Bronchial epithelial cell (primary cell): ENCODE data around the gene MLIP. TPM values are rescaled to one million over a fixed set of nuclear protein-coding genes. Genes with fewer than 3 reads are reported as not detected.

Experiments used
- DNase-seq: peaks from one replicate; pipeline ENCODE4 v3.0.0-alpha.2; 2010; ENCODE audit warnings: low read depth
- FAIRE-seq: peaks from 2 replicates; lab custom pipeline; 2011; peaks lifted over from hg19 to GRCh38; lab: Jason Lieb, UNC
- H3K27me3 ChIP-seq: 2 replicates; pipeline ENCODE4 v1.5.1; 2011; ENCODE audit warnings: low read length; ENCODE audit not compliant: control insufficient read depth, insufficient read depth
- H3K36me3 ChIP-seq: 2 replicates; pipeline ENCODE4 v1.5.1; 2011; ENCODE audit warnings: low read length; ENCODE audit not compliant: control insufficient read depth, insufficient read depth
- H3K4me3 ChIP-seq: 2 replicates; pipeline ENCODE4 v1.5.1; 2011; ENCODE audit warnings: mild to moderate bottlenecking, low read depth, low read length, control low read depth
- CTCF ChIP-seq: IDR thresholded peaks from 2 replicates; pipeline ENCODE4 v1.5.1; 2011; ENCODE audit warnings: mild to moderate bottlenecking, moderate library complexity, low read length, control low read depth, inconsistent platforms; ENCODE audit not compliant: insufficient read depth, severe bottlenecking
- total RNA-seq: library from RNA; depleted of rRNA; stranded (reverse); fragments of >200 nt; gene quantifications from 2 replicates; pipeline ENCODE4 v1.2.1, GENCODE V29; 2014

Gene MLIP
- total RNA-seq, 1 donor from 2014 or later, result 0.53 TPM

GRCh38 chr6:54106727-54107126, 4.5 kb upstream of the MLIP start:
- Histone ChIP-seq H3K27me3 (peaks cover 1% of the 10 kb centered on the region), H3K36me3 (no peaks in the 10 kb centered on the region), H3K4me3 (no peak overlapping the region)
- TF ChIP-seq CTCF, result no peak
- FAIRE-seq (no peak), DNase-seq (no peak)

- no peak for DNase-seq
- Histone ChIP-seq H3K27me3 (peaks cover 1% of the 10 kb centered on the region), H3K4me3 (no peak overlapping the region), H3K36me3 (no peaks in the 10 kb centered on the region)
- no peak for FAIRE-seq
- TF ChIP-seq CTCF, result no peak
Observed at GRCh38 chr6:54107470-54108090, 3.7 kb upstream of the MLIP start.

GRCh38 chr6:54108271-54108670, 3.0 kb upstream of the MLIP start:
- DNase-seq, result no peak
- no peak for FAIRE-seq

GRCh38 chr6:54109586-54109985, 1.7 kb upstream of the MLIP start:
- DNase-seq (no peak), FAIRE-seq (no peak)
- H3K36me3 ChIP-seq, result no peaks in the 10 kb centered on the region
- H3K27me3 ChIP-seq, result peaks cover 1% of the 10 kb centered on the region
- TF ChIP-seq CTCF, result no peak
- H3K4me3 ChIP-seq, result no peak overlapping the region

More at GRCh38 chr6:54108271-54108670, 3.0 kb upstream of the MLIP start:
- Histone ChIP-seq H3K4me3 (no peak overlapping the region), H3K36me3 (no peaks in the 10 kb centered on the region), H3K27me3 (peaks cover 1% of the 10 kb centered on the region)
- TF ChIP-seq CTCF, result no peak

- H3K27me3 ChIP-seq, result peaks cover 1% of the 10 kb centered on the region
- FAIRE-seq (no peak), DNase-seq (no peak)
- no peak for TF ChIP-seq CTCF
- H3K36me3 ChIP-seq, result no peaks in the 10 kb centered on the region
- no peak overlapping the region for H3K4me3 ChIP-seq
Observed at GRCh38 chr6:54112151-54112650, 958 bp downstream of the MLIP start.

GRCh38 chr6:54114991-54115390, 3.7 kb downstream of the MLIP start:
- DNase-seq (peak; percentile 58), FAIRE-seq (no peak)
- no peak for TF ChIP-seq CTCF
- Histone ChIP-seq H3K36me3 (no peaks in the 10 kb centered on the region), H3K27me3 (no peaks in the 10 kb centered on the region), H3K4me3 (no peak overlapping the region)
